HG02840 (cell line): ENCODE data around the gene MATK.
A peak's percentile ranks its signal among the peaks of the same experiment; 100 is the strongest.
"Not testable (repeated sequence)": the region's sequence is repeated elsewhere in the genome, so short reads cannot be mapped to it uniquely, and the experiment has no call there.

ENCODE experiments used
- ATAC-seq: cut with Tn5 transposase; IDR thresholded peaks from one replicate; pipeline ENCODE4 v1.9.1; 2021; ENCODE audit warnings: mild to moderate bottlenecking, moderate library complexity, moderate number of reproducible peaks; ENCODE audit not compliant: unreplicated experiment, low FRiP score

Gene MATK

DNA sequence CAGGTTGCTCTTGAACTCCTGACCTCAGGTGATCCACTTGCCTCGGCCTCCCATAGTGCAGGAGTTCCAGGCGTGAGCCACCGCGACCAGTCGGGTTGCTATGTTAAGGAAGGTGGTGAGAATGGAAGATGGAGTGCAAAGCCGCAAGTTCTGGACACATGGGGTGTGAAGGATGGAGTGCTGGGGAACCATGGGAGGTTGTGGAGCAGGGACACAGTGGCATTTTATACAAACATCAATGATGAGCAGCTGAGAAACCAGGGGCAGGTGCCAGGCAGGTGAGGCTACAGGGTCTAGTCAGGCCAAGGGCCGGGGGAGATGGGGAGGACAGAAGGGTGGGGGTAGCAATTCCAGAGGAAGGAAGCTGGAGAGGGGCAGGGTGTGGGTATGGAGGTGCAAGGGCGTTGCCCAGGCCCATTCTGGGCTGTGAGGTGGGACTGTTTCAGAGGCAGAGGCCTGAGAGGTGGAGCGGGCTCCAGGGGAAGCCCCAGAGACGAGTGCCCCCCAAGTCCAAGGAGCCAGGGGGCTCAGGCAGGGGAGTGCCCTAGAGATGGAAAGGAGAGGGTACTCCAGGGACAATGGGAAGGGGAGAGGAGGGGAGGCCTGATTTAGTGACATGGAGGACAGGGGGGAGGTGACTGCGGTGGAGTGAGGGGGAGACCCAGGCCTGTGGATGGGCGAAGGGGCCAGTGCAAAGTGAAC, 12.2 kb downstream of the MATK start:
- no peak for ATAC-seq

DNA sequence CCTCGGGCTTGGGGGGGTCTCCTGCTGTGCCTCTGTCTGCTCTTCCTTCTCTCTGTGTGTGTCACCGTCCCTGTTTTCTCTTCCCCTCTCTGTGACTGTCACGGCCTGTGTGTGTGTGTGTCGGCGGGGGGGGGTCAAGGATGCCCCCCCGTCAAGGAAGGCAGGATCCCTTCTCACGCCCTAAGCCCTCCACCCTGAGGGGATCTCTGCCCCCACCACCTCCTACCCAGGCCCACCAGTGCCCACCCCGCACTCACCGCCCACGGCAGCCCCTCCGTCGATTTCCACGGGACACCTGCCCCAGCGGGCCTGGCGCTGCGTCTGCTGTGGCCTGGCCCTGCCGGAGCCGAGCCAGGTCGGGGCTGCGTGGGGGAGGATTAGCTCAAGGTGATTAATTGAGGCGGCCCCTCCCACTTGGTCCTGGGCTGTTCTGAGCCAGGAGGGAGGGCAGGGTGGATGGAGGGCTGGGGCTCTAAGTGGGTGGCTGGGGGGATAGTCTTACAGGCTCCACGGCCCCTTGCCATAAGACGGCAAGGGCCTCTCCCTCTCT, 14.2 kb downstream of the MATK start, which contains the start of gene RAX2:
Gene RAX2, minus strand, starts transcription at position 323 of the 550 bp plus-strand sequence. CDS start 486 bp downstream, outside the sequence.
- ATAC-seq = no peak

DNA sequence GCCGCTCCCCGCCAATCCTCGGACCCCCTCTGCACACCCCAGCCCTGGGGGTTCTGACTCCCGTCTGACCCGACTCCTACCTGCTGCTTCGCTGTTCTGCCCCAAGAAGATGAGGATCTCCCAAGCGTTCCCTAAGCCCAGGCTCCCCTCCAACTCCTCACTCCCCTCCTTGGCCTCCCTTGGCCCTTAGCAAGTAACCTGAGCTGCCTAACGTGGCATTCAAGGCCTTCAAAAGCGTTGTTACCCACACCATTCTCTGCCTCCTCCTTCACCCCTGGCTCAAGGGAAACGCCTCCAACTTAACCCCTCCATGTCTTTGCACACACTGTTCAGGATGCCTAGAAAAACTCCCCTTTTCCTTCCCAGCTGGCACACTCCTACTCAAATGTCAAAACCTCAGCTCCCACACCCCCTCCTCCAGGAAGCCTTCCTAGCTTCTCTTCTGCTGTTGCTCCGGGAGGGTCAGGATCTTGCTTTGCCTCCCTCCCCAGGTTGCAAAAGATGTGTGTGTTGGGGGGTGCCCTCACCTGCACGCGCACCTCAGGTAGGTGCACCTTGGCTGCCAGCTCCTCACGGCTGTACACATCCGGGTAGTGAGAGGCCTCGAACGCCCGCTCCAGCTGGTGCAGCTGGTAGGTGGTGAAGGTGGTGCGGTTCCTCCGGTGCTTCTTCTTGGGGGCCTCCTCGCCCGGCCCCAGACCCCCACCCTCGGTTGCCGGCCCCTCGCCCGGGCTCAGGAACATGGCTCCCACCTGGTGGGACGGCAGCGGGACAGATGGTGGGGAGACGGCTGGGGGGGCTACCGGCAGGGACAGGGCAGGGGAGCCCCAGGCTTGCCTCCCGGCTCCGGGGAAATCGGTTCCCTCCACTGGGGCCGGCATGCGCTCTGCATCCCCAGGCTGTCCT, 14.9 kb downstream of the MATK start:
- no peak for ATAC-seq

DNA sequence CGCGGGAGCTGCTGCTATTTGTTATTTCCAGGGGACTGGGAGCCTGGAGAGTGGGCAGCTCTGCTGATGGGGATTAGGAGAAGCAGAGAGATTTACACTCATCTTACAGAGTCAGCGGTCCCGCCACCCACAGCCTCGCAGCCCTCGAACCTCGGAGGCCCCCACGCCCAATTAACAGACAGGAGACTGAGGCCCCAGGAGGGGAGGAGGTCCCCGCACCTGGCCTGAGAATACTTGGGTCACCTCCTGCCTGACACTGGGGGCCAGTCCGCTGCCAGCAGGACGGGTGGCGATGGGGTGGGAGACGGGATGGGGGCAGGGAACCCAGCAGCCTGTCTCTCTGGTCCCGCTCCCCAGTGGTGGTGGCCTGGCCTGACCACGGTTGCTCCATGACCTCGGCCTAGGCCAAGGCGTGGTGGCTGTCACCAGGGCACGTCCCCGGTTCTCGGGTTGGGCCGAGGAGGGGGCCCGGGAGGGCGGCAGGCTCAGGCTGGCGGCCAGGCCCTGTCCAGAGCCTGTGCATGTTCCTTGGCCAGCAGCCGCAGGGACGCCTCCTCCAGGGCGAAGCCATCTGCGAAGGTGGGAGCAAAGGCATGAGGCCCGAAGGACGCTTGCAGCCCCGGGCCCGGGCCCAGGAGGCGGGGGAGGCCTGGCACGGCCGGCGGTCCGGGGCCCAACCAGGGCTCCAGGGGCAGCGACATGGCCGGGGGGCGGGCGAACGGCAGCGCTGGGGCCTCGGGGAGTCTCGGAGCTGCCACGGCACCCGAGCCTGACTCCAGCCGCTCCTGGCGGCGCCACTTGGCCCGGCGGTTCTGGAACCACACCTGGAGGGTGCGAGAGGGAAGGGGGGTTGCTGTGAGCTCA, 15.8 kb downstream of the MATK start:
- ATAC-seq = no peak

DNA sequence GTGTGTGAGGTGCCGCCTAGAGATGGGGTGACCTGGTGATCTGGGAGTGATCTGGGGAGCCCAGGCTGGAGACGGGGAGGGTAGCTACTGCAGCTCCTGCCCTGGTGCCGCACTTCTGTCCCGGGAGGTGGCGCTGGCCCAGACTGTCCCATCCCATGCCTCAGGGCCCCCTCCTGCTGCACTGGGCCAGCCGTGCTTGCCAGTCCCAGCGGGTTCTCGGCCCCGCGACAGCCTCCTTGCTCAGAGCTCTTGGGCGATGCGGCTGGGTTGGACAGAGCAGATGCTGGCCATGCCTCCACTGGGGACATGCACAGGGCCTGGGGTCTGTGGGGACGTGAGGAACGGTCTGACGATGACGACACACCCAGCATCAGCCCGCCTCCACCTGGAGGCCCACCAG, 16.7 kb downstream of the MATK start:
- no peak for ATAC-seq

DNA sequence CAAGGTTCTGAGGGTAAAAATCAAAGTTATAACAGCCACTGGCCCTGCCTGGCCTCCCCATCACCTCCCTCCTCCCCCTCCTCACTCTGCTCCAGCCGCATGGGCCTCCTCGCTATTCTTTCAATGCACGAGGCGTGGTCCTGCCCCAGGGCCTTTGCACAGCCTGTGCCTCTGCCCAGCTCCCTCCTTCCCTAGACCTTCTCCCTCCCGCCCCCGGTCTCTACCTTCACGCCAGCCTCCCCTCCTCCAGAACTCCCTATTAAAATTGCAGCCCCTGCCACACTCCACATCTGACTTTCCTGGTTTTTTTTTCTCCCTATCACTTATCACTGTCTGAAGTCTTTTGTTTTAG, 17.5 kb downstream of the MATK start:
- ATAC-seq = no peak

DNA sequence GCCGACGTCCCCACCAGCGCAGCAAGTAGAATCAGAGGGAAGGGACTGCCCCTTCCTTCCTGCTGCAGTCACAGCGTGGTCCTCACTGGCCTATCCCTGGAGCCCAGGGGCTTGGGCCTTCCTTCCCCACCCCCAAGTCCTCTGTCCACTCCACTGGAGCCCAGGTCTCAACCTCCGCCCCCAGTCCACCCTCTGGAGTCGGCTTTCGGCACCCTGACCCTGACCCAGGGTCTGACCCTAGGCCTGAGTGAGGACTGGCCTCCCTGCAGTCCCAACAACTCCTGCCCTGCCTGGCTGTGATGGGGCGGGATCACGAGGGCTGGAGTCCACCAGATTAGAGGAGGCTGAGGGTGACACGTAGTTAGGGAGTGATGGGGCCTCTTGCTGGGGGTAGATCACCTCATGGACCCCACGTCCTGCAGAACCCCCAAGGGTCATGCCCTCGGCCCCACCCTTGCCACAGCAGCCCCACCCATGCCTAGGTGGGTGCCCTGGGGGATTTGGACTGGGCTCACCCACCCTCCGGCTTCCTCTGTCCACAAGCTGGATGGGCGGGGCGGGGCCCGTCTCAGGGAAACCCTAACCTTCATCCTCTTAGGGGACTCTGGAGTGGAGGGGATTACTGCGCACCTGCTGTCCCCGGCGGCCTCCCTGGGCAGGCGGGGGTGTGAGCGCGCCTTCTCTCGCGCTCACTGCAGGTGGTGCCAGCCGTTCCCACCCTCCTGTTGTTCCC, 18.0 kb downstream of the MATK start:
- no peak for ATAC-seq

DNA sequence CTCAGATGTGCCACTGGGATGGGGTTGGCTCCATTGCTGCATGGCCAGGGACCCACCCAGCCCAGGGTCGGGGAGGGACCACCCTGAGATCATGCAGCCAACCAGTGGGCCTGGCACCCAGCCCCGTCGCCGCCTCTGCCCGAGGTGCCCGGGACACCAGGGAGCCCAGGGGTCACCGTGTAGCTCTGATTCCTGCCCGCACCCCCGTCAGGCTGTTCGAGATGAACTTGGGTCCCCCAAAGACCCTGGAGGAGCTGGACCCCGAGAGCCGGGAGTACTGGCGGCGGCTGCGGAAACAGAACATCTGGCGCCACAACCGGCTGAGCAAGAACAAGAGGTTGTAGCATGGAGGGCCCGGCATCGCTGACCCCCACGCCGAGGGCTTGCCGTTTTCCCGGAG, 19.1 kb downstream of the MATK start:
- ATAC-seq = no peak

DNA sequence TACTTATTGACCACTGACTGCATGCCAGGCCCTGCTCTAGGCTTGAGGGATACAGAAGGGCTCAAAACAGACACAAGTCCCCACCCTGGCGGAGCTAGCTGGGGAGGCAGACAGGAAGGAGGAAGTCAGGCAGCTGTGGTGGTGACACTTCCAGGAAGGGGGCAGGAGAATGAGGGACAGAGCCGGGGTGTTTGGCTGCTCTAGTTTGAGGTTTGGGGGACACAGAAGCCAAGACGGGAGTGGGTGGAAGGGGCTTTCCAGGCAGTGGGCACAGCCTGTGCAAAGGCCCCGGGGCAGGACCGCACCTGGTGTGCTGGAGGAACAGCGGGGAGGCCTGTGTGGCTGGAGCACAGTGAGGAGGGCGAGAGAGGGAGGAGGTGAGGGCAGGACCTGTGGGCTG, 19.7 kb downstream of the MATK start:
- no peak for ATAC-seq

DNA sequence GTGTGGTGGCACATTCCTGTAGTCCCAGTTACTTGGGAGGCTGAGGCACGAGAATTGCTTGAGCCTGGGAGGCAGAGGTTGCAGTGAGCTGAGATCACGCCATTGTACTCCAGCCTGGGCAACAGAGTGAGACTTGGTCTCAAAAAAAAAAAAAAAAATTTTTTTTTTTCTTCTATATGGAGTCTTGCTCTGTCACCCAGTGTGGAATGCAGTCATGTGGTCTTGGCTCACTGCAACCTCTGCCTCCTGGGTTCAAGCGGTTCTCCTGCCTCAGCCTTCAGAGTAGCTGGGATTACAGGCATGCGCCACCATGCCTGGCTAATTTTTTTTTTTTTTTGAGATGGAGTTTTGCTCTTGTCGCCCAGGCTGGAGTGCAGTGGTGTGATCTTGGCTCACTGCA, 20.4 kb downstream of the MATK start:
- ATAC-seq = not testable (repeated sequence)

DNA sequence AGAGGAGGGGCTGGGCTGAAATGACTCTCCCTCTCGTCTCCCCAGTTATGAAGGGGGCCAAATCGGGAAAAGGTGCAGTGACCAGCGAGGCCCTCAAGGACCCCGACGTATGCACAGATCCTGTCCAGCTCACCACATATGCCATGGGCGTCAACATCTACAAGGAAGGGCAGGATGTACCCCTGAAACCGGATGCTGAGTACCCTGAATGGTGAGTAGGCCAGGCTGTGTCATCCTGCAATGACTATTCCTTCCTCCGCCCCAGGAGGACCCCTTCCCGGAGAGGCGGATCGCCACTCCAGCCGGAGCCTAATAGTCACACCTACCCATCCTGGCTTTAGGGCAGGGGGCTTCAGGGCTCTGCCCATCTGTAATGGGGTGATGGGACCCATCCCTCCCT, 21.1 kb downstream of the MATK start:
- ATAC-seq = no peak

DNA sequence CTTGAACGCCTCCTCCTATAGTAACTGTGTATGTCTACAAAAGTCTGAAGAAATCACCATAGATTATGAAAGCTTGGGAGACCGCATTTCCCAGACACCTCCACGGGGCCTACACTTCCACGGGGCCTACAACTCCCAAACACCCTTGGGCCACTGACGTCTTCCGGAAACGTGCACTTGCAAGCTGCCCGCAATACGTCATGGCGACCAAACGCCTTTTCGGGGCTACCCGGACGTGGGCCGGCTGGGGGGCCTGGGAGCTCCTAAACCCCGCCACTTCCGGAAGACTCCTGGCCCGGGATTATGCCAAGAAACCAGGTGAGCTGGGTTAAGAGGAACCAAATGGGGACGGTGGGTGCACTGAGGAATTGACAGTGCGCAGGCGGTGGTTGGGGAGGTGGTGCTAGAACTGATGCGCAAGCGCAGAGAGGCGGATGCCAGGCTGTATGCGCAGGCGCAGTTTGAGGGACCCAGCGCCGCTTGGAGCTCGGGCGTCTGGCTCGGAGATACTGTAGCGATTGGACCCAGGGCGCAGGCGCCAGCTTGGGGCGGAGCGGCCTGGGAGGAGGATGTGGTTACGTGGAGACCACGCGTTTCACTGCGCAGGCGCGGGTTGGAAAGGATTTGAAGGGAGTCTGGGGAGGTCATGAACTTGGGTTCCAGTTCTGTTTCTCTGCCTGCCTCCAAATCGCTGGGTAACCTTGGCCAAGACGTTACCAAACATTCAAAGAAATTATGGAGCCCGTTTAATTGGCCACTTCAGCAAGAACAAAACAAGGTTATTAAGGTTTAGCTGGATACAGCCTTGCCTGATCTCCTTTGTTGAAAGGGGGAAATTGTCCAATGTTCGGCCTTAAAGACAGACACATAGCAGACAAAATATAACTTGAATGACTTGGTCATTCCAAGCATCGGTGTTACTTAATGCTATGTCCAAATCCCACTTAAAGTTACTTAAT, 23.4 kb downstream of the MATK start, which contains the start of gene MRPL54:
Gene MRPL54, plus strand, starts transcription at position 182 of the 959 bp plus-strand sequence. Its CDS starts 19 bp downstream, at position 201.
- ATAC-seq = peak; percentile 71

DNA sequence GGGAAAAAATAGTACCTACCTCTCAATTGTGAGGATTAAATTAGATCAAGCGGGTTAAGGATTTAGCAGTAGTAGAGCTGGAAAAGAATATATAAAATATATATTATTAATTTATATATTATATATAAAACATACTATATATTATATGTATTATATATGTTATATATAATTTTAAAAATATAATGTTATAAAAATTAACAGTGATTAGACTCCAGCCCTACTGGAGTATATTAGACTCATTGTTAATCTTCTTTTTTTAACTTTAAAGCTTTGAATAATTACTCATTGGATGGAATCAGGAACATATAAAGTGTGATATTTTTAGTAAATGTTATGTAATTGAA, 24.1 kb downstream of the MATK start:
- no peak for ATAC-seq

DNA sequence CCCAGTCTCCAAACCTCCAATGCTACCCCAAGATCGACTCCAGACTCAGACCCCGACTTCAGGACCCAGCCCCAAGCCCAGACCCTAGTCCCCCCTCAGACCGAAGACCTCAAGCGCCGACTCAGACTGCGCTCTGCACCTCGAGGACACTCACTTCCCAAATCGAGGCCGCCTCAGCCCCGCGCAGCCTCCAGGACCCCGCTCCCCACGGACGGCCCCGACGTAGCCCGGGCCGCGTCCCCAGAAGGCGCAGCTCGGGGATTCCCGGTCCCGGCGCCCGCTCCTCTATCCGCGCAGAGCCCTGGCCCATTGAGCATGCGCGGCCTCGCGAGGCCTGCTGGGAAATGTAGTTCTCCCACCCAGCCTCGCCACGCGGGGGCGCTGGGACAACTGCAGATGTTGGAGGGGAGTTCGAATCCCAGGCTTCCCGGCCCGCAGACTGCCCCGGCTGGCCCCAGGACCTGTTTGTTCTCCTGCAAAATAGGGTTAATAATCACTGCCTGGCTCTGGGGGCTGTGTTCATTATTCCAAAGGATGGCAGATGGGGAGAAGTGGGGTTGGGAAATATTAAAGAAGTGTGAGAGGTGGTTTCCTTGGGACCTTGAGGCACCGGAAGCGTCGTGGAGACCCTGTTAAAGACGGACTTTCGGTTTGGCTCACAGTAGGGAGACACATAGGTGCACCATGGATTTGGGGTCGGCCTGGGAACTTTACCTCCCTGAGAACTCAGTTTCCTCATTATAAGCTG, 24.6 kb downstream of the MATK start, which contains the start of gene APBA3:
Gene APBA3, minus strand, starts transcription at position 311 of the 748 bp plus-strand sequence. CDS start 1,428 bp downstream, outside the sequence.
- peak; percentile 33 for ATAC-seq

DNA sequence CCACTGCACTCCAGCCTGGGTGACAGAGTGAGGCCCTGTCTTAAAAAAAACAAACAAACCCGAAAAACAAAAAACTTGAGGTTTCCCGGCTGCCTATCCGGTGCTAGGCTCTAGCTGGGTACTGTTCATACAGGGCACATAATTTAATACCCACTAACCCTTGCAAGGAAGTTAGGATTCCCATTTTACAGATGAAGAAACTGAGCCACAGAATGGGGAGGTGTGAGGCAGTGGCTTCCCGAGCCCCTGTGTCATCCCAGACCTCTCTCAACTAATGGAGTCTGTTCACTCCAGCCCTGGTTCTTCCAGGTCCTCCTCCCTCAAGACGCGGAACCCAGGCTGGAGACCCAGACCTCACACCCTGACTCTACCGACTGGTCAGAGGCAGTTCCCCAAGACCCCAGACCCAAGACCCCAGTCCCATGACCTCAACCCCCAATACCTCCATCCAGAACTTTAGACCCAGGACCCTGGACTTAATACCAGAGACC, 25.3 kb downstream of the MATK start:
- ATAC-seq = no peak

DNA sequence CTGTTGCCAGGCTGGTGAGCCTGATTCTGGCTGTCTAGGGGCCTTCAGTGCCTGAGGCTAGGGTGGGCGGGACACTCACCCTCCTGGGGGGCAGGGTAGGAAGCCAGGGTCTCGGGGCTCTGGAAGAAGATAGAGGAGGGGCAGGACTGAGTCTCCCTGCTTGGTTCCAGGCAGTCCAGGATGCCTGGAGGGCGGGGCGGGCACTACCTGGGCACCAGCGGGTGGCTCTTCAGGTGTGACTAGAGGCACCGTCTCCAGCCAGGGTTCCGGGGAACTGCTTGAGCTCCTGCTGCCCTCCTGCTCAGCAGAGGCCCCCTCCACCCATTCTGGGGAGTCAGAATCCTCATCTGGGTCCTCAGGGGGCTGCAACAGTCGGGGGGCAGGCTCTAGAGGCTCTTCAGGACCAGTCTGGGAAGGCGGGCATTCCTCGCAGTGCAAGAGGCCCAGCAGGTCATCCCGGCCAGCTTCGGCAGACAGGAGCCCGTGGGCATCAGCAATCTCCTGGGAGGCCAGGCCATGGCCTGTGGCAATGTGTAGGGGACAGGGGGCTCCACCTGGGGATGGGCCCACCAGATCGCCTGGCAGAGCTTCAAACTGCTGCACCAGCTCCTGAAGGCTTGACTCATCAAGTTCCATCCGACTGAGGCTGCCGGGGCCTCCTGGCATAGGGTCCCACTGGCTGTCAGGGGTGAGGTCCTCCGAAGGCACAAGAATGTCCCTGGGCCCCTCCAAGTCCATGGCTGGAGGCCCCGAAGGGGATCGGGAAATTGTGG, 26.5 kb downstream of the MATK start:
- no peak for ATAC-seq

DNA sequence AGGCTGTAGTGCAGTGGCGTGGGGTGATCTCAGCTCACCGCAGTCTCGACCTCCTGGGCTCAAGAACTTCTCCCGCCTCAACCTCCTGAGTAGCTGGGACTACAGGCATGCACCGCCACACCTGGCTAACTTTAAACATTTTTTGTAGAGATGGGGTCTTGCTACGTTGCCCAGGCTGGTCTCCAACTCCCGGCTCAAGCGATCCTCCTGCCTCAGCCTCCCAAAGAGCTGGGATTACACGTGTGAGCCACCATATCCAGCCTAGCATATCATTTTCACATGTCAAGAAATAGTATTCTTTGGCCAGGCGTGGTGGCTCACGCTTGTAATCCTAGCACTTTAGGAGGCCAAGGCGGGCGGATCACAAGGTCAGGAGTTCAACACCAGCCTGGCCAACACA, 27.9 kb downstream of the MATK start:
- ATAC-seq = not testable (repeated sequence)
